ENCODE measurements around the gene ACAP2. TPM values are rescaled to one million over a fixed set of nuclear protein-coding genes. Genes with fewer than 3 reads are reported as not detected.
A peak's percentile ranks its signal among the peaks of the same experiment; 100 is the strongest.

The ACAP2 gene
- total RNA-seq, 1 donor from 2014 or later = 60.3 TPM

DNA sequence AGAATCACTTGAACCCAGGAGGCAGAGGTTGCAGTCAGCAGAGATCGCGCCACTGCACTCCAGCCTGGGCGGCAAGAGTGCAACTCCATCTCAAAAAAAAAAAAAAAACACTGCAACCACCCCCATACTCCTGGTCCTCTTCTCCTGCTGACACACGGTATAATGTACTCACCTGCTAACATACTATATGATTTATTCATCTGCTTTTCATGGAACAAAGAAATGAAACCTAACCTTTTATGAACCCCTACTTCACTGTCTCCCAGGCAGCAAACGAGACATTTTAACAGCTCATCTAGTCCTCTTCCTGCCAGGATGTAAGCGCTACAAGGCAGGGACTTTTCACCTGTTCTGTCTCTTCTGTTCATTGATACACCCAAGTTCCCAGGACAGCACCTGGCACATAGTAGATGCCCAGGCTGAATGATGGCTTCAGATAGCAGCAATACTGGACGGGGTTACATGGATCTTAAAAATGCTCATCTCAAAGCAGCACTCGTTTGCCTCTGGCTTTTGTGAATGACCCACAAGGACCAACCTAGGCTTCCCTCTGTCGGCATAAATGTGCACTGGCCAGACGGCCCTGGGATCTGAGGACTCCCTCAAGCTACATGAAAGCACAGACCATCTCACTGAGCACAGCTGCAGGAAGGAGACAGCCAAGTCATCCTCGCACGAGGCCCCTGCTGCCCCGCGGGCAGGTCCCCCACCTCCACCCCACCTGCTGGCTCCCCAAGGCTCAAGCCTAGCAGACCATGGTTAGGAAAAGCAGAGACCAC is 192.2 kb downstream of the ACAP2 start:
- Histone ChIP-seq H3K36me3 (no peaks in the 10 kb centered on the region), H3K4me1 (peaks cover 3% of the 10 kb centered on the region), H3K4me3 (no peak overlapping the region), H3K27ac (no peak overlapping the region), H3K9me3 (no peaks in the 10 kb centered on the region), H3K27me3 (no peaks in the 10 kb centered on the region)
- TF ChIP-seq, protein P1, sequence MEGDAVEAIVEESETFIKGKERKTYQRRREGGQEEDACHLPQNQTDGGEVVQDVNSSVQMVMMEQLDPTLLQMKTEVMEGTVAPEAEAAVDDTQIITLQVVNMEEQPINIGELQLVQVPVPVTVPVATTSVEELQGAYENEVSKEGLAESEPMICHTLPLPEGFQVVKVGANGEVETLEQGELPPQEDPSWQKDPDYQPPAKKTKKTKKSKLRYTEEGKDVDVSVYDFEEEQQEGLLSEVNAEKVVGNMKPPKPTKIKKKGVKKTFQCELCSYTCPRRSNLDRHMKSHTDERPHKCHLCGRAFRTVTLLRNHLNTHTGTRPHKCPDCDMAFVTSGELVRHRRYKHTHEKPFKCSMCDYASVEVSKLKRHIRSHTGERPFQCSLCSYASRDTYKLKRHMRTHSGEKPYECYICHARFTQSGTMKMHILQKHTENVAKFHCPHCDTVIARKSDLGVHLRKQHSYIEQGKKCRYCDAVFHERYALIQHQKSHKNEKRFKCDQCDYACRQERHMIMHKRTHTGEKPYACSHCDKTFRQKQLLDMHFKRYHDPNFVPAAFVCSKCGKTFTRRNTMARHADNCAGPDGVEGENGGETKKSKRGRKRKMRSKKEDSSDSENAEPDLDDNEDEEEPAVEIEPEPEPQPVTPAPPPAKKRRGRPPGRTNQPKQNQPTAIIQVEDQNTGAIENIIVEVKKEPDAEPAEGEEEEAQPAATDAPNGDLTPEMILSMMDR (IDR thresholded peaks at IDR 0.05) = peak; percentile 27
- DNase-seq (no peak), ATAC-seq (peak; percentile 34)
- intact Hi-C loops (cut with DNase I) = loop anchor here (10.0 kb wide), 1 partner anchor 116 kb away; no protein-coding TSS in a partner anchor

DNA sequence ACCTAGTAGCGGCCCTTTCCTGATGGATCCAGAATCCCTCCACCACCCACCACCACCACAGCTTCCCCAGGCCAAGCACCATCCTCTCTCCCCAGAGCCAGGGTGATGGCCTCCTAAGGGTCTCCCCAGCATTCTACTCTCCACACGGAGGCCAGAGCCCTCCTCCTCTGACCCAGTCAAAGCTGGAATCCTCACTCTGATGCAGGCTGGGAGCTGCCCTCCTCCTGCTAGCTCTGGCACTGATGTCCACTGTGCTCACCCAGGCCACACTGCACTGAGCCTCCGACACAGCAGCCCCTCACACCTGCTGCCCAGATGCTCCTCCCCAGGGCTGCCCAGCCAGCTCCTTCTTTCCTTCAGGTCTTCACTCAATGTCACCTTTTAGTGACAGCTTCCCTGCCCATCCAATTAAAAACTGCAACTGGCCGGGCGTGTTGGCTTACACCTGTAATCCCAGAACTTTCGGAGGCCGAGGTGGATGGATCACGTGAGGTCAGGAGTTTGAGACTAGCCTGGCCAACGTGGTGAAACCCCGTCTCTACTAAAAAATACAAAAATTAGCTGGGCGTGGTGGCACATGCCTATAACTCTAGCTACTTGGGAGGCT is 192.9 kb downstream of the ACAP2 start:
- DNase-seq (no peak), ATAC-seq (no peak)
- Histone ChIP-seq H3K4me3 (no peak overlapping the region), H3K9me3 (no peaks in the 10 kb centered on the region), H3K27ac (no peak overlapping the region), H3K27me3 (no peaks in the 10 kb centered on the region), H3K4me1 (peaks cover 3% of the 10 kb centered on the region), H3K36me3 (no peaks in the 10 kb centered on the region)
- intact Hi-C loops (cut with DNase I) = loop anchor here (10.0 kb wide), 1 partner anchor 115 kb away; no protein-coding TSS in a partner anchor
- TF ChIP-seq, protein P1 (IDR thresholded peaks at IDR 0.05) = no peak

DNA sequence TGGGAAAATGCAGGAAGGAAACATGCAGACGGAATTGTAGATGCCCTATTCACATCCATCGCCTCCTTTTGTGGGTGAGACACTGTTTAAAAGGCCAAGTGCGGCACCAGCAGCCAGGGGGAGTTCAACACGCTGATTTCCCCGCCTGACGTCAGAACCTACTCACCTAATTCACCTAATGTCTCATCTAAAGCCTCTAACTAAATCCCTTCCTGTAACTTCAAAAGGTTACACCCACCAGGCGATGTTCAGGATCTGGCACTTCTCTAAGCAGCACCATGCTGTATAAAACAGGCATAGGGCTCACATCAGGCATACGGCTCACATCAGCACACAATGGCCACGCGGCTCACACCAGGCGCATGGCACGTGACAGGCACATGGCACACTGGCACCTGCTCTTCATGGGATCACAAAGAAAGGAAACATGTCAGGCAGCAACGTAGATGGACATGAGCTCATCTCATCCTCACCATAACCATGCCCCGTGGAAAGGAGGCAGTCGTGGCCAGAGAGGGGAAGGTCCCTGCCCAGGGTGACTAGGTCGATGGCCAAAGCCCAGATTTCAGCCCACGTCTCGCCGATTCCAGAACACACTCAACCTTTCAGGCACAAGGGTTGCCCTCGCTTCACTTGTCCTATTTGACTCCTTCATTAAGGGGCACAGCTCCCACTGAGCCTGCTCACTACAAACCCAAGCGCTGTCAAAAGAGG is 193.6 kb downstream of the ACAP2 start:
- Histone ChIP-seq H3K36me3 (no peaks in the 10 kb centered on the region), H3K27ac (no peak overlapping the region), H3K4me1 (peaks cover 3% of the 10 kb centered on the region), H3K4me3 (no peak overlapping the region), H3K27me3 (no peaks in the 10 kb centered on the region), H3K9me3 (no peaks in the 10 kb centered on the region)
- DNase-seq (no peak), ATAC-seq (no peak)
- intact Hi-C loops (cut with DNase I) = no loop called here
- TF ChIP-seq, protein P1 (IDR thresholded peaks at IDR 0.05) = no peak

DNA sequence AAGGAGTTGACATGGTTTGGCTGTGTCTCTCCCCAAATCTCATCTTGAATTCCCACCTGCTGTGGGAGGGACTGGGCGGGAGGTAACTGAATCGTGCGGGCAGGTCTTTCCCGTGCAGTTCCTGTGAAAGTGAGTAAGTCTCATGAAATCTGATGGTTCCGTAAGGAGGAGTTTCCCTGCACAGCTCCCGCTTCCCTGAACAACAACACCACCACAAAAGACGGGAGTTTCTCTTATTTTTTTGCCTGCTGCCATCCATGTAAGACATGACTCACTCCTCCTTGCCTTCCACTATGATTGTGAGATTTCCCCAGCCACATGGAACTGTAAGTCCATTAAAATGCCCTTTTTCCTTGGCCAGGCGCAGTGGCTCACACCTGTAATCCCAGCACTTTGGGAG is 194.5 kb downstream of the ACAP2 start:
- Histone ChIP-seq H3K36me3 (no peaks in the 10 kb centered on the region), H3K27ac (no peak overlapping the region), H3K9me3 (no peaks in the 10 kb centered on the region), H3K27me3 (no peaks in the 10 kb centered on the region), H3K4me3 (no peak overlapping the region), H3K4me1 (no peaks in the 10 kb centered on the region)
- intact Hi-C loops (cut with DNase I) = no loop called here
- ATAC-seq = no peak
- no peak for DNase-seq
- TF ChIP-seq, protein P1 (IDR thresholded peaks at IDR 0.05) = no peak

DNA sequence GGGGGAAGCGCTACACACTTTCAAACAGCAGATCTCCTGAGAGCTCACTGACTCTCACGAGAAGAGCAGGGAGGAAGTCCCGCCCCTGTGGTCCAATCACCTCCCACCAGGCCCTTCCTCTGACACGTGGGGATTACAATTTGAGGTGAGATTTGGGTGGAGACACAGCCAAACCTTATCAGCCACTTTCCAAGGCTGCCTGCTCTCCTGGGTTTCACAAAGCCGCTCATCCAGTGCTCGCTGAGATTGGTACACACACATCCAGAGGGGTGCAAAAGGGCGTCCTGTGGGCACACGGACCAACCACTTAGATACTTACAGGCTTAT is 195.0 kb downstream of the ACAP2 start:
- TF ChIP-seq, protein P1 (IDR thresholded peaks at IDR 0.05) = no peak
- peak; percentile 17 for DNase-seq
- no peak for ATAC-seq

More for the DNA sequence above, 195.0 kb downstream of the ACAP2 start:
- no peaks in the 10 kb centered on the region for H3K27me3 ChIP-seq
- intact Hi-C loops (cut with DNase I) = no loop called here
- no peaks in the 10 kb centered on the region for H3K9me3 ChIP-seq
- no peak overlapping the region for H3K27ac ChIP-seq
- no peaks in the 10 kb centered on the region for H3K4me1 ChIP-seq
- H3K4me3 ChIP-seq = no peak overlapping the region
- H3K36me3 ChIP-seq = no peaks in the 10 kb centered on the region
